Measurements from ENCODE around the gene CATSPERZ. TPM values are rescaled to one million over a fixed set of nuclear protein-coding genes. Genes with fewer than 3 reads are reported as not detected.
A peak's percentile ranks its signal among the peaks of the same experiment; 100 is the strongest.

The CATSPERZ gene
- total and polyA plus RNA-seq, 2 of the 8 experiments (the other 6 are each of a cell fraction or from before 2014, with no cell fraction given), result 0.77 TPM; not detected in 1

DNA sequence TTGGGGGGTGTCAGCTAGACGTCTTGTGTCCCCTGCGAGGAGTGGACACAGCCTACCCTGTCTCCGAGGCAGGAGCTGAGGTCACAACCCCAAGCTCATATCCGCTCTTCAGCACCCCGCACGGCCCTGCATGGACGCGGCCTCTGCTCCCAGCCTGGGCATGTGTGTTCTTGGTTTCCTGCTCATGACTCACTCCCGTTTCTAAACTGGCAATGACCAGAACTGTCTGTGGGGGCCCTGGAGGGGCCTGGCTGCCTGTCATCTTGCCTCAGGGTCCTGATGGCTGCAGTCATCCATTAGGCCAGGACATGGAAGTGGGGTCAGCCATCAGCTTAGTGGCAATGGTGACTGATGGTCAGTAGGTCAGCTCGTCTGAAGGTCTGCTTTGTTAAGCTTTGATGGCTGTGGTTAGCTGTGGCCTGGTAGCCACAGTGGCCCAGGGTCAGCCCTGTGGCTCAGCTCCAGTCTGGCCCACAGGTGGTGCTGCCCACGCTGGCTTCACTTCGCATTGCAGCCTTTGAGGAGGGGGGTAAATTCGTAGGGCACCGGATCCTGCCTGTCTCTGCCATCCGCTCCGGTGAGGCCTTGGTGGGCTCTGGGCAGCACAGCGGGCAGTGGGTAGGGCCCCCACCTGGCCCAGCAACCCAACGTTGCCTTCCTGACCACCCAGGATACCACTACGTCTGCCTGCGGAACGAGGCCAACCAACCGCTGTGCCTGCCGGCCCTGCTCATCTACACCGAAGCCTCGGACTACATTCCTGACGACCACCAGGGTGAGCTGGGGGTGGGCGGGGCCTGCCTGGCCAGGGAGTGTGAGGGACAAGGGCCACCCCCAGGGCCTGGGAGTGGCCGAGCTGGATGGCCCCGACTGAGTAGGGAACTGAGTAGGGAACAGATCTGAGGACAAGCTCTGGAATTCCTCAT, 36.9 kb upstream of the CATSPERZ start (continued):
- TF ChIP-seq NANOG (IDR thresholded peaks at IDR 0.05; ENCODE audit: insufficient read depth, low read depth, low read length, poor library complexity, severe bottlenecking) (no peak), EZH2 (IDR thresholded peaks at IDR 0.05; ENCODE audit: low read depth, low read length, severe bottlenecking) (no peak), POLR2AphosphoS5 (IDR thresholded peaks at IDR 0.05; ENCODE audit: low read depth, low read length) (peak; percentile 16; the same call in 1 of the 2 replicates), TAF7 (optimal IDR thresholded peaks at IDR 0.05; ENCODE audit: borderline replicate concordance, low read depth, low read length) (no peak), RBBP5 (IDR thresholded peaks at IDR 0.05; ENCODE audit: borderline replicate concordance, low read depth, low read length) (no peak), TCF12 (IDR thresholded peaks at IDR 0.05; ENCODE audit: low read depth, low read length) (no peak)
- TF ChIP-seq, protein P1, sequence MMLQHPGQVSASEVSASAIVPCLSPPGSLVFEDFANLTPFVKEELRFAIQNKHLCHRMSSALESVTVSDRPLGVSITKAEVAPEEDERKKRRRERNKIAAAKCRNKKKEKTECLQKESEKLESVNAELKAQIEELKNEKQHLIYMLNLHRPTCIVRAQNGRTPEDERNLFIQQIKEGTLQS (IDR thresholded peaks at IDR 0.05; ENCODE audit: insufficient read depth, low read depth, low read length), result no peak
